ENCODE measurements around the gene UQCC5.
"Not testable (repeated sequence)": the region's sequence is repeated elsewhere in the genome, so short reads cannot be mapped to it uniquely, and the experiment has no call there.

The UQCC5 gene

DNA sequence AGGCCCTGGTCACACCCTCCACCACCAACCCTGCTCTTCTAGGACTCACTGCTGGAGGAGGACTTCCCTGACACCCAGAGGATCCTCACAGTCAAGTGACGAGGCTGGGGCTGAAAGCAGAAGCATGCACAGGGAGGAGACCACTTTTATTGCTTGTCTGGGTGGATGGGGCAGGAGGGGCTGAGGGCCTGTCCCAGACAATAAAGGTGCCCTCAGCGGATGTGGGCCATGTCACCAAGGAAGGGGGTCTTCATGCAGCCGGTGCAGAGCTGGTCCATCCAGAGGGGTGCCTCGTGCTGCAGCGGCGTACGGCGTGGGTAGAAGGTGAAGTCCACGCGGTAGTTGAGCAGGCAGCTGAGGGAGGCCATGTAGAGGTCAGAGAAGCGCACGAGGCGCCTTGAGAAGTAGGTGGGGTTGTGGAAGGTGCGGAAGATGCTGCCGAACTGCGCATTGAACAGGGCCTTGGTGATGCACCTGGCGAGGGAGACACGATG, 12.1 kb upstream of the UQCC5 start:
- H3K4me3 ChIP-seq (ENCODE audit: low read depth in 1 of 2, low read length in 2 of 2) = no peak overlapping the region
- TF ChIP-seq, protein P1, sequence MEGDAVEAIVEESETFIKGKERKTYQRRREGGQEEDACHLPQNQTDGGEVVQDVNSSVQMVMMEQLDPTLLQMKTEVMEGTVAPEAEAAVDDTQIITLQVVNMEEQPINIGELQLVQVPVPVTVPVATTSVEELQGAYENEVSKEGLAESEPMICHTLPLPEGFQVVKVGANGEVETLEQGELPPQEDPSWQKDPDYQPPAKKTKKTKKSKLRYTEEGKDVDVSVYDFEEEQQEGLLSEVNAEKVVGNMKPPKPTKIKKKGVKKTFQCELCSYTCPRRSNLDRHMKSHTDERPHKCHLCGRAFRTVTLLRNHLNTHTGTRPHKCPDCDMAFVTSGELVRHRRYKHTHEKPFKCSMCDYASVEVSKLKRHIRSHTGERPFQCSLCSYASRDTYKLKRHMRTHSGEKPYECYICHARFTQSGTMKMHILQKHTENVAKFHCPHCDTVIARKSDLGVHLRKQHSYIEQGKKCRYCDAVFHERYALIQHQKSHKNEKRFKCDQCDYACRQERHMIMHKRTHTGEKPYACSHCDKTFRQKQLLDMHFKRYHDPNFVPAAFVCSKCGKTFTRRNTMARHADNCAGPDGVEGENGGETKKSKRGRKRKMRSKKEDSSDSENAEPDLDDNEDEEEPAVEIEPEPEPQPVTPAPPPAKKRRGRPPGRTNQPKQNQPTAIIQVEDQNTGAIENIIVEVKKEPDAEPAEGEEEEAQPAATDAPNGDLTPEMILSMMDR (IDR thresholded peaks at IDR 0.05; ENCODE audit: borderline replicate concordance, extremely low read depth, low read length, poor library complexity, severe bottlenecking) = no peak
- TF ChIP-seq EZH2 (IDR thresholded peaks at IDR 0.05; ENCODE audit: borderline replicate concordance, low read depth, low read length, severe bottlenecking) = no peak
- ATAC-seq (ENCODE audit: insufficient read depth, low read depth) (no peak), DNase-seq (no peak)
- H3K36me3 ChIP-seq (ENCODE audit: insufficient read depth, low read length) = no peaks in the 10 kb centered on the region
- H2AFZ ChIP-seq (ENCODE audit: low read depth, low read length) = no peak overlapping the region
- no peaks in the 10 kb centered on the region for H3K4me1 ChIP-seq (ENCODE audit: insufficient read depth, low read length)
- H3K9me3 ChIP-seq (ENCODE audit: insufficient read depth, low read length, severe bottlenecking) = no peaks in the 10 kb centered on the region
- no peak overlapping the region for H3K27ac ChIP-seq (ENCODE audit: low read length)
- H3K27me3 ChIP-seq (ENCODE audit: insufficient read depth, low read length, poor library complexity) = no peaks in the 10 kb centered on the region
- H3K79me2 ChIP-seq (ENCODE audit: insufficient read depth, low read length) = no peaks in the 10 kb centered on the region
- no peak overlapping the region for H3K4me2 ChIP-seq (ENCODE audit: insufficient read depth, low read length)
- H3K9ac ChIP-seq (ENCODE audit: low read depth, low read length) = no peak overlapping the region
- no peaks in the 10 kb centered on the region; the same call in 1 of the 2 replicates for H4K20me1 ChIP-seq (ENCODE audit: insufficient read depth, low read length)

DNA sequence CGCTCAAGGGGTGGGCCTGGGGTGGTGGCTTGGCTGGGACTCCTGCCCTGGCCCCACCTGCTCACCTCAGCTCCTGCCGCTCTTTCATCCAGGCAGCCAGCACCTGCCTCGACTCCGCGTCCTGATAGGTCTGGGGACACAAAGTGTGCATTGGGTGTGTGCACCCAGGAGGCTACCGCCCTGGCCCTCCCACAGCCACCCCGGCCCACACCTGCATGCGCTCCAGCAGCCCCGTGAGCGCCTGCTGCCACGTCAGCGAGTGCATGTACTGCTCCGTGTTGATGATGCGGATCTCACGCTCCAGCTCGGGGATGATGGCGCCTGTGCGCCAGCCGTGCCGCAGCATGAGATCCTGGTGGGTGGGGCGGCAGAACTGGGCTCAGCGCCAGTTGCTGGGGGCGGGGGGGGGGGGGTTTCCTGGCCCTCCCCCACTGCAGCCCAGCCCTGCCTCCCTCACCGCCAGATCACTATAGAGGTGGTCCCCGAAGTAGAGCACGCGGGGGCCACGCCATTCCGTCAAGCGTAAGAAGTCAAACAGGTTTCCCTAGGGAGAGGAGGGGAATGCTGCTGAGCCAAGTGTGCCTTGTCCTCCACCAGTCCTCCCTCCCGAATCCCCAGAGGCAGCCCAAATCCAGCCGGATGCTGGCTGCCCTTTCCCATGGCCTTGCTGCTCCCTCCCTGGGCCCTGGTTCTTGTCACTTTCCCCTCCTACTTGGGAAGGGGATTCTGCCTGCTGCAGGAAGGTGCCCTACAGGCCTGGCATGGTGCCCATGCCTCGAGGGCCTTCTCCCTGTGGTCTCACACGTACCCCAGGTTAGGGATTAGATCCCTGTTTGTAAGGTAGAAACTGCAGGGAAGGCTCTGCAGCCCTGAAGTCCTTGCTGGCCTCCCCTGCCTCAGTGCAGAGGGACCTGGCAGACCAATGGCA, 11.4 kb upstream of the UQCC5 start:
- DNase-seq (no peak), ATAC-seq (ENCODE audit: insufficient read depth, low read depth) (no peak)
- no peak overlapping the region for H3K4me3 ChIP-seq (ENCODE audit: low read depth in 1 of 2, low read length in 2 of 2)
- H3K4me2 ChIP-seq (ENCODE audit: insufficient read depth, low read length) = no peak overlapping the region
- no peak overlapping the region for H3K27ac ChIP-seq (ENCODE audit: low read length)
- no peak overlapping the region for H2AFZ ChIP-seq (ENCODE audit: low read depth, low read length)
- H3K9me3 ChIP-seq (ENCODE audit: insufficient read depth, low read length, severe bottlenecking) = no peaks in the 10 kb centered on the region
- no peak overlapping the region for H3K9ac ChIP-seq (ENCODE audit: low read depth, low read length)
- TF ChIP-seq, protein P1 (IDR thresholded peaks at IDR 0.05; ENCODE audit: borderline replicate concordance, extremely low read depth, low read length, poor library complexity, severe bottlenecking) = no peak
- no peak for TF ChIP-seq EZH2 (IDR thresholded peaks at IDR 0.05; ENCODE audit: borderline replicate concordance, low read depth, low read length, severe bottlenecking)
- H3K79me2 ChIP-seq (ENCODE audit: insufficient read depth, low read length) = no peaks in the 10 kb centered on the region
- no peaks in the 10 kb centered on the region for H3K27me3 ChIP-seq (ENCODE audit: insufficient read depth, low read length, poor library complexity)
- H3K36me3 ChIP-seq (ENCODE audit: insufficient read depth, low read length) = no peaks in the 10 kb centered on the region
- no peaks in the 10 kb centered on the region; the same call in 1 of the 2 replicates for H4K20me1 ChIP-seq (ENCODE audit: insufficient read depth, low read length)
- H3K4me1 ChIP-seq (ENCODE audit: insufficient read depth, low read length) = no peaks in the 10 kb centered on the region

DNA sequence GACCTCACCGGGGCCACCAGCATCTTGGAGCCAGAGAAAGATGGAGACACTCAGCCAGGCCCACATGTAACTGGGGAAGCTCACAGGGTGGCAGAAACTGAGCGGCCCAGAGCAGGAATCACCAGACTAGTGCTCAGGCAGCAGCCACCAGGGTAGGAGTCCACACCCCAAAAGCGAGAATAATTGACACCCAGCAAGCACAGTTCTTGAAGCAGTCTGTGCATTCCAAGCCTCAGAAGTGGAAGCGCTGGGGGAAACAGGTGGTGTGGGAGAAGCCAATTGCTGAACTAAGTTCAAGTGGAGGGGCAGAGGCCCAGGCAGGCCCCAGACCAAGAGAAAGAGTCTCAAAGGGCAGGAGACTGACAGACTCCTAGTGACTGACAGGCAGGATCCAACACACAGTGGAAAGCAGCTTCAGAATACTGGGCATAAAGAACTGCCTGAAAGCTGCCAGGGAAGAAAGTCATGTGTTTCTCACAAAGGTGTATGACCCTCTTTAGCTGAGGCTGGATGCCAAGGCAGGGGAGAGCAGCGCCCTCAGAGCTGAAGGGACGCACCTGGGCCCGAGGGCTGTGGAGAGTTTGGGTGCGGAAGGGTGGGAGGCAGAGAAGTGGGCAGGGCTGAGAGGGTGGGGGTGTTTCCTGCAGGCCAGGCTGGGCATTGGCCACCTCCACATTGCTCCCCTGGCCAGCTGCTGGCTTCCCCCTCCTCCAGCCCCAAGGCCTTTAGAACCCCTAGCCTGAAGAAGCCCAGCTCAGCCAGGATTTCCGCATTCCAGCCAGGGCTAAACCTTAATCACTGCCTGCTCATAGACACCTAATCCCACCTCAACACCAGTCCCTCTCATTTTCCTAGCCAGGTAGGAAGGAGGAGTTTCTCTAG, 10.5 kb upstream of the UQCC5 start:
- Histone ChIP-seq H3K4me3 (ENCODE audit: low read depth in 1 of 2, low read length in 2 of 2) (no peak overlapping the region), H3K27me3 (ENCODE audit: insufficient read depth, low read length, poor library complexity) (no peaks in the 10 kb centered on the region), H4K20me1 (ENCODE audit: insufficient read depth, low read length) (no peaks in the 10 kb centered on the region; the same call in 1 of the 2 replicates), H3K27ac (ENCODE audit: low read length) (no peak overlapping the region), H3K4me1 (ENCODE audit: insufficient read depth, low read length) (no peaks in the 10 kb centered on the region), H3K4me2 (ENCODE audit: insufficient read depth, low read length) (no peak overlapping the region), H3K36me3 (ENCODE audit: insufficient read depth, low read length) (no peaks in the 10 kb centered on the region), H2AFZ (ENCODE audit: low read depth, low read length) (no peak overlapping the region), H3K9me3 (ENCODE audit: insufficient read depth, low read length, severe bottlenecking) (no peaks in the 10 kb centered on the region), H3K9ac (ENCODE audit: low read depth, low read length) (no peak overlapping the region), H3K79me2 (ENCODE audit: insufficient read depth, low read length) (no peaks in the 10 kb centered on the region)
- TF ChIP-seq EZH2 (IDR thresholded peaks at IDR 0.05; ENCODE audit: borderline replicate concordance, low read depth, low read length, severe bottlenecking) = no peak
- TF ChIP-seq, protein P1 (IDR thresholded peaks at IDR 0.05; ENCODE audit: borderline replicate concordance, extremely low read depth, low read length, poor library complexity, severe bottlenecking) = no peak
- ATAC-seq (ENCODE audit: insufficient read depth, low read depth) (no peak), DNase-seq (no peak)

DNA sequence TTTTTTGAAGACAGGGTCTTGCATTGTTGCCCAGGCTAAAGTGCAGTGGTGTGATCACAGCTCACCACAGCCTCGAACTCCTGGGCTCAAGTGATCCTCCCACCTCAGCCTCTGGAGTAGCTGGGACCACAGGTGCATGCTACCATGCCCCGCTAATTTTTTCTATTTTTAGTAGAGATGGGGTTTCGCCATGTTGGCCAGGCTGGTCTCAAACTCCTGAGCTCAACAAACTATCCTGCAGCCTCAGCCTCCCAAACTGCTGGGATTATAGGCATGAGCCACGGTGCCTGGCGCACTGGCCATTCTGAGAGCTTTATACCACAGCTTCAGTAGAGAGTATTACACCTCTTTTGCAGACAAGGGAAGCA, 9.8 kb upstream of the UQCC5 start:
- H3K9me3 ChIP-seq (ENCODE audit: insufficient read depth, low read length, severe bottlenecking); H2AFZ ChIP-seq (ENCODE audit: low read depth, low read length); H4K20me1 ChIP-seq (ENCODE audit: insufficient read depth, low read length); H3K27ac ChIP-seq (ENCODE audit: low read length); H3K4me2 ChIP-seq (ENCODE audit: insufficient read depth, low read length); DNase-seq; ATAC-seq (ENCODE audit: insufficient read depth, low read depth); H3K4me3 ChIP-seq (ENCODE audit: low read depth in 1 of 2, low read length in 2 of 2); H3K79me2 ChIP-seq (ENCODE audit: insufficient read depth, low read length); H3K27me3 ChIP-seq (ENCODE audit: insufficient read depth, low read length, poor library complexity); H3K36me3 ChIP-seq (ENCODE audit: insufficient read depth, low read length); H3K9ac ChIP-seq (ENCODE audit: low read depth, low read length); H3K4me1 ChIP-seq (ENCODE audit: insufficient read depth, low read length): not testable (repeated sequence)
